ENCODE measurements around the gene C6orf132. TPM values are rescaled to one million over a fixed set of nuclear protein-coding genes. Genes with fewer than 3 reads are reported as not detected.

The C6orf132 gene
- total and polyA plus RNA-seq, 9 of the 15 experiments (the other 6 are each of a cell fraction or from before 2014, with no cell fraction given), result 0.06 to 0.35 (median 0.14) TPM

DNA sequence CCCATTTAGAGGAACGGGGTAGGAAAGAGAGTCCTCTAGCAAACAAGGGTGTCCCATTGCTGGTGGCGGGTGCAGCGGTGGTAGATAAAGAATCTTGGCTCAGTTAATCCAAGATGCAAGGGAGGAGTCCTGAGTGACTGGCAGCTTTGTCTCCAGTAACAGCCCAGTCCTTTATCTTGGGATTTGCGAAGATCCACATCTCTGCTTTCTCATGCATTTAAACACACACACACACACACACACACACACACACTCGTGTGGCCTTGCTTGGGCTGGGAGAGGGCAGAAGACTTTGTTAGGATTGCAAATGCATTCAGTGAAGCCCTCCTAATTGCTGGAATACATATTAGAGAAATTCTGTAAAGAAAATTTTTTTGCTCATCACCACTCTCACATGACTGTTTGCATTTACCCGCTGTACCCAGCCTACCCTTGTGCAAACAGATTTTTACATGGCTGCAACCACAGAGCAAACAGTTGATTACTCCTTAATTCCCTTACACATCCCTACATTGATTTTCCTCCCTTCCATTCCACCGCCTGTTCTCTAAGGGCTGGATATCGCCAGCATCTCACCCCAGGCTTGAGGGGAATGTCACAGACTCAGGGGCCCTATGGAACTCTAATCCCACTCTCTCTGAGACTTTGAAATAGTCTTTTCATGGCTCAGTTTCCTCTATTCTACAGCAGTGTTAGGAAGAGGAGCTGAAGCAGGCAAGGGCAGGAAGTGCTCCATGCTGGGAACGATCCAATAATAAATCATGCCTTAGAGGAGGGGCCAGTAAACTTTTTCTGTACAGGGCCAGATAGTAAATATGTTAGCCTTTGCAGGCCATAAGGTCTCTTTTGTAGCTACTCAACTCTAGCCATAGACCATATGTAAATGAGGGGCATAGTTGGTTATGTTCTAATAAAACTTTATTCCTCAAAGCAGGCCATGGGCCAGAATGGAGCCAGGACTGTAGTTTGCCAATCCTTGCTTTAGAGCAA lies 3.5 kb downstream of the C6orf132 start (continued):
- no peak for TF ChIP-seq RBM14 (IDR thresholded peaks at IDR 0.05; ENCODE audit: borderline replicate concordance, insufficient read depth, low read depth, low read length)
- peak in 1 of 2 experiments; percentile 44; a peak in 1 of 4 replicates for TF ChIP-seq HDAC1 (IDR thresholded peaks at IDR 0.05)
- peak; percentile 52; the same call in 1 of the 2 replicates for TF ChIP-seq SMARCA4 (IDR thresholded peaks at IDR 0.05)
- no peak for TF ChIP-seq ZNF77 (CRISPR knock-in tag; IDR thresholded peaks at IDR 0.05)
- TF ChIP-seq HMG20B (CRISPR knock-in tag; IDR thresholded peaks at IDR 0.05), result no peak
- TF ChIP-seq, protein P1, sequence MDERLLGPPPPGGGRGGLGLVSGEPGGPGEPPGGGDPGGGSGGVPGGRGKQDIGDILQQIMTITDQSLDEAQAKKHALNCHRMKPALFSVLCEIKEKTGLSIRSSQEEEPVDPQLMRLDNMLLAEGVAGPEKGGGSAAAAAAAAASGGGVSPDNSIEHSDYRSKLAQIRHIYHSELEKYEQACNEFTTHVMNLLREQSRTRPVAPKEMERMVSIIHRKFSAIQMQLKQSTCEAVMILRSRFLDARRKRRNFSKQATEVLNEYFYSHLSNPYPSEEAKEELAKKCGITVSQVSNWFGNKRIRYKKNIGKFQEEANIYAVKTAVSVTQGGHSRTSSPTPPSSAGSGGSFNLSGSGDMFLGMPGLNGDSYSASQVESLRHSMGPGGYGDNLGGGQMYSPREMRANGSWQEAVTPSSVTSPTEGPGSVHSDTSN (CRISPR knock-in tag; IDR thresholded peaks at IDR 0.05; ENCODE audit: low read depth), result 0 out of 2 replicates have a peak, but pooled peaks have one; percentile 24
- TF ChIP-seq, protein P1 (tag; conservative IDR thresholded peaks at IDR 0.05; ENCODE audit: low read depth), result peak; percentile 91
- TF ChIP-seq FOSL1 (tag; conservative IDR thresholded peaks at IDR 0.05), result peak; percentile 51
- TF ChIP-seq, protein P2, sequence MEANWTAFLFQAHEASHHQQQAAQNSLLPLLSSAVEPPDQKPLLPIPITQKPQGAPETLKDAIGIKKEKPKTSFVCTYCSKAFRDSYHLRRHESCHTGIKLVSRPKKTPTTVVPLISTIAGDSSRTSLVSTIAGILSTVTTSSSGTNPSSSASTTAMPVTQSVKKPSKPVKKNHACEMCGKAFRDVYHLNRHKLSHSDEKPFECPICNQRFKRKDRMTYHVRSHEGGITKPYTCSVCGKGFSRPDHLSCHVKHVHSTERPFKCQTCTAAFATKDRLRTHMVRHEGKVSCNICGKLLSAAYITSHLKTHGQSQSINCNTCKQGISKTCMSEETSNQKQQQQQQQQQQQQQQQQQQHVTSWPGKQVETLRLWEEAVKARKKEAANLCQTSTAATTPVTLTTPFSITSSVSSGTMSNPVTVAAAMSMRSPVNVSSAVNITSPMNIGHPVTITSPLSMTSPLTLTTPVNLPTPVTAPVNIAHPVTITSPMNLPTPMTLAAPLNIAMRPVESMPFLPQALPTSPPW (CRISPR knock-in tag; IDR thresholded peaks at IDR 0.05), result no peak
- TF ChIP-seq, protein P3, sequence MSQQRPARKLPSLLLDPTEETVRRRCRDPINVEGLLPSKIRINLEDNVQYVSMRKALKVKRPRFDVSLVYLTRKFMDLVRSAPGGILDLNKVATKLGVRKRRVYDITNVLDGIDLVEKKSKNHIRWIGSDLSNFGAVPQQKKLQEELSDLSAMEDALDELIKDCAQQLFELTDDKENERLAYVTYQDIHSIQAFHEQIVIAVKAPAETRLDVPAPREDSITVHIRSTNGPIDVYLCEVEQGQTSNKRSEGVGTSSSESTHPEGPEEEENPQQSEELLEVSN (IDR thresholded peaks at IDR 0.05; ENCODE audit: borderline replicate concordance in 1 of 2, extremely low read depth in 1 of 2, insufficient read depth in 1 of 2, insufficient read length in 1 of 2, low read depth in 1 of 2, low read length in 1 of 2, poor library complexity in 1 of 2, severe bottlenecking in 1 of 2), result no peak
- peak; percentile 21; the same call in 1 of the 2 replicates for TF ChIP-seq ZFX (CRISPR knock-in tag; IDR thresholded peaks at IDR 0.05)
- TF ChIP-seq, protein P4, sequence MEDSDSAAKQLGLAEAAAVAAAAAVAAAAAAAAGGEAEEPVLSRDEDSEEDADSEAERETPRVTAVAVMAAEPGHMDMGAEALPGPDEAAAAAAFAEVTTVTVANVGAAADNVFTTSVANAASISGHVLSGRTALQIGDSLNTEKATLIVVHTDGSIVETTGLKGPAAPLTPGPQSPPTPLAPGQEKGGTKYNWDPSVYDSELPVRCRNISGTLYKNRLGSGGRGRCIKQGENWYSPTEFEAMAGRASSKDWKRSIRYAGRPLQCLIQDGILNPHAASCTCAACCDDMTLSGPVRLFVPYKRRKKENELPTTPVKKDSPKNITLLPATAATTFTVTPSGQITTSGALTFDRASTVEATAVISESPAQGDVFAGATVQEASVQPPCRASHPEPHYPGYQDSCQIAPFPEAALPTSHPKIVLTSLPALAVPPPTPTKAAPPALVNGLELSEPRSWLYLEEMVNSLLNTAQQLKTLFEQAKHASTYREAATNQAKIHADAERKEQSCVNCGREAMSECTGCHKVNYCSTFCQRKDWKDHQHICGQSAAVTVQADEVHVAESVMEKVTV (CRISPR knock-in tag; IDR thresholded peaks at IDR 0.05), result 0 out of 2 replicates have a peak, but pooled peaks have one; percentile 9
- TF ChIP-seq MTA1 (IDR thresholded peaks at IDR 0.05; ENCODE audit: borderline replicate concordance), result peak; percentile 24; the same call in 1 of the 2 replicates
- TF ChIP-seq, protein P5, sequence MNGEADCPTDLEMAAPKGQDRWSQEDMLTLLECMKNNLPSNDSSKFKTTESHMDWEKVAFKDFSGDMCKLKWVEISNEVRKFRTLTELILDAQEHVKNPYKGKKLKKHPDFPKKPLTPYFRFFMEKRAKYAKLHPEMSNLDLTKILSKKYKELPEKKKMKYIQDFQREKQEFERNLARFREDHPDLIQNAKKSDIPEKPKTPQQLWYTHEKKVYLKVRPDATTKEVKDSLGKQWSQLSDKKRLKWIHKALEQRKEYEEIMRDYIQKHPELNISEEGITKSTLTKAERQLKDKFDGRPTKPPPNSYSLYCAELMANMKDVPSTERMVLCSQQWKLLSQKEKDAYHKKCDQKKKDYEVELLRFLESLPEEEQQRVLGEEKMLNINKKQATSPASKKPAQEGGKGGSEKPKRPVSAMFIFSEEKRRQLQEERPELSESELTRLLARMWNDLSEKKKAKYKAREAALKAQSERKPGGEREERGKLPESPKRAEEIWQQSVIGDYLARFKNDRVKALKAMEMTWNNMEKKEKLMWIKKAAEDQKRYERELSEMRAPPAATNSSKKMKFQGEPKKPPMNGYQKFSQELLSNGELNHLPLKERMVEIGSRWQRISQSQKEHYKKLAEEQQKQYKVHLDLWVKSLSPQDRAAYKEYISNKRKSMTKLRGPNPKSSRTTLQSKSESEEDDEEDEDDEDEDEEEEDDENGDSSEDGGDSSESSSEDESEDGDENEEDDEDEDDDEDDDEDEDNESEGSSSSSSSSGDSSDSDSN (IDR thresholded peaks at IDR 0.05; ENCODE audit: borderline replicate concordance in 1 of 2, low read depth in 2 of 2, low read length in 2 of 2), result no peak
- no peak for TF ChIP-seq NR1H2 (CRISPR knock-in tag; IDR thresholded peaks at IDR 0.05)
- TF ChIP-seq PML (IDR thresholded peaks at IDR 0.05; ENCODE audit: low read length), result no peak

Data from K562 (cell line).